Activated CD4-positive, alpha-beta T cell treated with anti-CD3 and anti-CD28 coated beads for 48 hours (primary cell): ENCODE data around the gene LMOD1.
"Not testable (repeated sequence)": the region's sequence is repeated elsewhere in the genome, so short reads cannot be mapped to it uniquely, and the experiment has no call there.

Source experiments
- DNase-seq: peaks from one replicate; pipeline ENCODE4 v3.0.0-alpha.2; 2020

LMOD1 gene

DNA sequence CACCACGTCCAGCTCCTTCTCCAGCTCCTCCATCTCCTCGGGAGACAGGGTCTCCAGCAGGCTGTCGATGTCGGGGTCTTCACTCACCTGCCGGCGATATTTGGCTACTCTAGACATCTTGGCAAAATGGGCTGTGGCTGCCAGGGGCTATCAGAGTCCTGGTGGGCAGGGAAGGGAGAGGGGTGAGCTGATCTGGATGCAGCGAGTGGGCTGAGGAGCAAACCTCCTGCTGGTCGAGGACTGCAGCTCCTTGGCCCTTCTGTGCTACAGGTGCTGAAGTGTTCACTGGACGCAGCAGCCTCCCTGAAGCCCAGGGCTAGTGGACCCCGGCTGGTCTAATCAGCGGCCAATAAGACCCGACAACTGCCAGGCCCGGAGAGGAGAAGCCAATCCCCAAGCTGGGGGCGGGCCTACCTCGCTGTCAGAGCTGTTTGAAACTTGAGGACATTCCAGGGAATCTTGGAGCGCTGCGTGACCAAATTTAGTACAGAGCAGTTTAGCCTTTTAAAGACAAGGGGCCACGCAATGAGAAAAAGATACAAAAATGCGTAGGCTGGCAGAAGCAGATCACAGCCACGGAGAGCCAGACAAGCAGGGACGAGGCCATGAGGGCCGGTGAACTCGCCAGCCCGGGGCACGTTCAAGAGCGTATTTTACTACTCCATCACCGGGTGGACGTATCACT is at the start of gene LMOD1:
TSS of gene LMOD1 (minus strand) at position 325 of the 685 bp plus-strand sequence. CDS start at position 117, 208 bp downstream.
- peak; percentile 15 for DNase-seq

DNA sequence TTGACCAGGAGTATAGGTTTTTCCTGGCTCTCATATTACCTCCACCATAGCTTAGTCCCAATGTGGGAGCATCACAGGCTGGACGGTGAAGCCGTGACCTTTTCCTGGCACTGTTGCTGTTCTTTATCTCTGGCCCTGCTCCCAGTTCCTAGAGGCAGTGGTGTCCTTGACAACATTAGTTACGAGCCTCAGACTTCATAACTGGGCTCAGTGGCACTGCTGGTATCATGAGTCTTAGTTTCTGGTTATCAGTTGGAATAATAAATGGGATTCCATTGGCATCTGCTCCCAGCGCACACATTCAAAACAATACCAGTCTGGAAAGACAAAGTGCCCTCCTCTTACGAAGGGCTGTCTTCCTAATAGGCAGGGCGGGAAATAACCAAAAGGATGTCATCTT is 44.1 kb upstream of the LMOD1 start:
- DNase-seq: no peak

DNA sequence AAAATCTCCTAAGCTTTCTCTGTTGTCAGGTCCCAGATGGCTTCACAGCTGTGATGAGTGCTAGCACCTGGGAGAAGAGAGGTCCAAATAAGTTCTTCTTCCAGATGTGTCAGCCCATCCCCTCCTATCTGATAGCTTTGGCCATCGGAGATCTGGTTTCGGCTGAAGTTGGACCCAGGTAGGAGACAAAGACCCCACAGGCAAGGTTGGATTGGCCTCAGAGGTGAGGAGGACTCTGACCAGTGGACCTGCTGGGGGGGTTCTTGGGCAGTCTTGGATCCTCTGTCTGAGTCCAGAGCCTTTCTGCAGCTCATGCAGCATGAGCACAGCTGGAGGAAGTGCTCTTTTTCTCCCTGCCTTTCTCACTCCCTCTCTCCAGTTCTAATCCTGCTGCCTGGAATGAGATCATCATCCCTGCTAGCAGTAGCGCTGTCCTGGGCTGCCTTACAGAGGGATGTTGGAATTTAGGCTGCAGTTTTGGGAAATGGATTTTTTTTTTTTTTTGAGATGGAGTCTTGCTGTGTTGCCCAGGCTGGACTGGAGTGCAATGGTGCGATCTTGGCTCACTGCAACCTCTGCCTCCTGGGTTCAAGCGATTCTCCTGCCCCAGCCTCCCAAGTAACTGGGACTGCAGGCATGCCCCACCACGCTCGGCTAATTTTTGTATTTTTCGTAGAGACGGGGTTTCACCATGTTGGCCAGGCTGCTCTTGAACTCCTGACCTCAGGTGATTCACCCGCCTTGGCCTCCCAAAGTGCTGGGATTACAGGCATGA is 43.2 kb upstream of the LMOD1 start:
- no peak for DNase-seq

DNA sequence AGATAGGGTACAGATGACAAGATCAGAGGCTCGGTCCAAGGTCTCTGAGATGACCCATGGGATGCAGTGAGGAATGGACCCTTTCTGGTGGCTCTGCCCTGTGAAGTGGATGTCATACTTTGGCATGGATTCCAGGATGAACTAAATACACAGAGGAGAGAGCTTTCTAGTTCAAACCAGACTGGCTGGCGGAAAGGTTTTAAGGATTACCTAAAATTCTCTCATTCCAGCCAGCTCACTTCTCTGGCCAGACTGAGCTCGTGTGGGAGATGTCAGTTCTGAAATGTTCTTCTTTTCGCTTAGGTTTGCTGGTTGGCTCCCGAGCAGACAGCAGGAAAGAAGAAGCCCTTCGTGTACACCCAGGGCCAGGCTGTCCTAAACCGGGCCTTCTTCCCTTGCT is 42.3 kb upstream of the LMOD1 start:
- no peak for DNase-seq

DNA sequence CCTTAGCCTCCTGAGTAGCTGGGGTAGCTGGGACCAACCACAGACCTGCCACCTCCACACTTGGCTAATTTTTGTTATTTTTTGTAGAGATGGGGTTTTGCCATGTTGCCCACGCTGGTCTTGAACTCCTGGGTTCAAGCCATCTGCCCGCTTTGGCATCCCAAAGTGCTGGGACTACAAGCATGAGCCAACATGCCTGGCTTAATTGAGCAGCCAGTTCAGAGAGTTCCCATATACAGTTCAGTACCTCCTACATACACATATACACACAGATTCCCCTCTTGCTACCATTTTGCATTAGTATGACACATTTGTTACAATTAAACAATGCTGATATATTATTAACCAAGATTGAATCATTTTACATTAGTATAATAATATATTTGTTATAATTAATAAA is 39.0 kb upstream of the LMOD1 start:
- no peak for DNase-seq

DNA sequence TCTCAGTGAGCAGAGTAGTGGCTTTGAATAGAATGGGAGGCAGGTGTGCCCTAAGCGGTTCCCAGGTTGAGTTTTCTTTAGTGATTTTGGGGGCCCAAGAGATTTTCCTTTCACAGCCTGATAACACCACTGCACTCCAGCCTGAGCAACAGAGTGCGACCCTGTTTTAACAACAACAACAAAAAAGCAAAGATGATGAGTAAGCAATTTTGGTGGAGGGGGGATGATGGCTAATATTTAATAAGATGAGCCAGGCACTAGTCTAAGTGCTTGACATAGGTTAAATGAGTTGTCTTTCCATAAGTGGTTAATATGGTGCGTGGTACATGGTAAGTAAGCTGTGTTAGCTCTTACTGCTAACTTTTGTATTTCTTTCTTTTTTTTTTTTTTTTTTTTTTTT is 38.1 kb upstream of the LMOD1 start:
- no peak for DNase-seq

DNA sequence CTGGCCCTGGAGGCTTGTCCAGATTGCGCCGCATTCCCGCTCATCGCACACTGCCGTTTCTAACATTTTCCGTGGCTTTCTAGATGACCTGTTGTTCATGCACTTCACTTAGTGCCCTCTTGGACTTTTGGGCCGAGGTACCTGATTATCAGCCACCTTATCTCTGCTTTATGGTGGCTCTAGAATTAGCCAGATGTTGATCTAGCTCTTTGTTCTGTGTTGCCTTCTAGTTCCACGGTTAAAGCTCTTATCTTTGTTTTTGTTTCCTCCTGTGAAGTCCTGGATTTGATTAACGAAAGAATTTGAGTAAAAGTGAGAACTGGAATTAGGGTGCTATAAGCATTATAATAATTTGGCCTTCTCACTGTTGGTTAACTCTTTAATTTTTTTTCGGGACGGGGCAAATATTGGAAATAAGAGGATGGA is 37.0 kb upstream of the LMOD1 start:
- no peak for DNase-seq

DNA sequence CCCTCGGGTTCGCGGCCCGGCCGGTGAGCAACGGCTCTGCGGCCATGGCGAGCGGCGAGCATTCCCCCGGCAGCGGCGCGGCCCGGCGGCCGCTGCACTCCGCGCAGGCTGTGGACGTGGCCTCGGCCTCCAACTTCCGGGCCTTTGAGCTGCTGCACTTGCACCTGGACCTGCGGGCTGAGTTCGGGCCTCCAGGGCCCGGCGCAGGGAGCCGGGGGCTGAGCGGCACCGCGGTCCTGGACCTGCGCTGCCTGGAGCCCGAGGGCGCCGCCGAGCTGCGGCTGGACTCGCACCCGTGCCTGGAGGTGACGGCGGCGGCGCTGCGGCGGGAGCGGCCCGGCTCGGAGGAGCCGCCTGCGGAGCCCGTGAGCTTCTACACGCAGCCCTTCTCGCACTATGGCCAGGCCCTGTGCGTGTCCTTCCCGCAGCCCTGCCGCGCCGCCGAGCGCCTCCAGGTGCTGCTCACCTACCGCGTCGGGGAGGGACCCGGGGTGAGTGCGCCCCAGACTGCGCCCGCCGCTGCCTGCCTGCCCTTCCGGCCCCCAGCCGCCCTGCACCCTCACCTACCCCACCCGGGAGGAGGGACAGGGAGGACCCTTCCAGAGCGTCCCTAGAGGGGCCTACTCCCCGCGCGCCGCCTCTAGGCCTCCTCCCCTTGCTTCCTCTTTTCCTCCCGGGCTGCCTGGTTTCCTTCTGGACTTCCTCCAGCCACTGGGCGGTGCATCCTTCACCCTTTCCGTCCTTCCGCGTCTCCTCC is 36.5 kb upstream of the LMOD1 start, which contains the start of gene RNPEP:
TSS of gene RNPEP (plus strand) at position 26 of the 757 bp plus-strand sequence. CDS start at position 45, 19 bp downstream.
- peak; percentile 64 for DNase-seq

DNA sequence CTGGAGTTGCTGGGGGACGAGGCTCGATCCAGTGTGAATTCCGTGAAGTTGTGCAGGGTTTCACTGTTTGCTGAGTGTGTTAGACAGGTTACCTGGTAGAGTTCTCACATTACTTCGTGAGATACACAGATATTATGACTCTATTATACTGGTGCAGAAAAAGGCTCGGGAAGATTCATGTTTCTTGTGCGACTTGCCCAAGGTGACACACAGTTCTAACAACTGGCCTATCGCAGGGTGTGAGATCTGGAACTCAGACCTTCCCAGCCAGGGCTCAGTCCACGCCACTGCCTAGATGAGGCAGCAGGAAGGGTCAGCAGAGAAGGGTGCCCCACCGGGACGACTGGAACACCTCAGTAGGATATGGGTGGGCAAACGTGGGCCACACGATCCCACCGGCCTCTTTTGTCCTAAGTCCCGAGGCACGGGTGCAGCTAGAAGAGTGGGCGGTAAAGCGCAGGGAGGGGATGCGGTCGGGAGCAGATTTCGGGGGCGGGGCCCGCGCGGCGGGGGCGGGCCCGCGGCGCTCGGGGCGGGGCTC is 35.8 kb upstream of the LMOD1 start:
- DNase-seq: peak; percentile 75

DNA sequence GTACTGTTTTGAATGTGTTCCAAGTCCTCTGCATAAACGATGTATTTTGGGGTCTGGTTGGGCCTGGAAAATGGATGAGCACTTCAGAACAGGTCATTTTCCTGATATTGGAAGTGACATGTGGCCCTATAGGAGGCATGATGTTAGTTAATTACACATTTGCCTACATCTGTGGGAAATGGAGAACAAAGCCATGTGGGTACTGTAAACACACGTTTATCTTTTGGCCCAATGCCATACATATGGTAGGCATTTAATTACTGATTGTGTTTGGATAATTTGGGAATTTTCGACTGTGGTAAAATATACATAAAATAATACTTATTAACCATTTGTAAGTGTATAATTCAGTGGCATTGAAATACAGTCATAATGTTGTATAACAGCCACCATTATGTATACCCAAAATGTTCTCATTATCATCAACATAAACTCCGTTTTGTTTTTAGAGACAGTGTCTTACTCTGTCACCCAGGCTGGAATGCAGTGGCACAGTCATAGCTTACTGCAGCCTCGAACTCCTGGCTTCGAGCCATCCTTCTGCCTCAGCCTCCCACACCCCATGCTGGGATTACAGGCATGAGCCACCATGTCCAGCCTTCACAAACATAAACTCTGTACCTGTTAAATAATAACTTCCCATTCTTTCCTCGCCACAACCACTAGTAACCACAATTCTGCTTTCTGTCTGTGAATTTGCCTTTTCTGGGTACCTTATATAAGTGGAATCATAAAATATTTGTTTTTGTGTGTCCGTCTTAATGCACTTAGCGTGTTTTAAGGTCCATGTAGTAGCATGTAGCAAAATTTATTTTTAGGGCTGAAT is 24.2 kb upstream of the LMOD1 start:
- no peak for DNase-seq

DNA sequence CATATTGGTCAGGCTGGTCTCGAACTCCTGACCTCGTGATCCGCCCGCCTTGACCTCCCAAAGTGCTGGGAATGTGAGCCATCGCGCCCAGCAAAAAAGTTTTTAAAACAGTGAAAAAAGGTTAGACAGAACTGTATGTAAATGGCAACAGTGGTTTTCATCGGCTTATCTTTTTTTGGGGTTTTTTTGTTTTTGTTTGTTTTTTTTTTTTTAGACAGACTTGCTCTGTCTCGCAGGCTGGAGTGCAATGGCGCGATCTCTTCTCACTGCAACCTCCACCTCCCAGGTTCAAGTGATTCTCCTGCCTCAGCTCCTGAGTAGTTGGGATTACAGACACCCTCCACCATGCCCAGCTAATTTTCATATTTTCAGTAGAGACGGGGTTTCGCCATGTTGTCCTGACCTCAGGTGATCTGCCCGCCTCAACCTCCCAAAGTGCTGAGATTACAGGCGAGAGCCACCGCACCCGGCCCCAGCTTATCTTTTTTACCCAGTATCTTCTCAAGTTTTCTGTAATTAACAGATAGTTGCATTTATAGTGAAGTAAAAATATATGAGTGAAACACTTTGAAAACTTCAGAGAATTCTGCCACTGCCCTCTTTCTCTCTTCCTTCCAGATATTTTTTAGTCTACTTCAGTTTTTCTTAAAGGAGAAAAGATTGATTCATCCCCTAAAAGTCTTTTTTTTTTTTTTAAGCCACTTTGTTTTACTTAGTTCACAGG is 22.0 kb upstream of the LMOD1 start:
- DNase-seq: no peak

DNA sequence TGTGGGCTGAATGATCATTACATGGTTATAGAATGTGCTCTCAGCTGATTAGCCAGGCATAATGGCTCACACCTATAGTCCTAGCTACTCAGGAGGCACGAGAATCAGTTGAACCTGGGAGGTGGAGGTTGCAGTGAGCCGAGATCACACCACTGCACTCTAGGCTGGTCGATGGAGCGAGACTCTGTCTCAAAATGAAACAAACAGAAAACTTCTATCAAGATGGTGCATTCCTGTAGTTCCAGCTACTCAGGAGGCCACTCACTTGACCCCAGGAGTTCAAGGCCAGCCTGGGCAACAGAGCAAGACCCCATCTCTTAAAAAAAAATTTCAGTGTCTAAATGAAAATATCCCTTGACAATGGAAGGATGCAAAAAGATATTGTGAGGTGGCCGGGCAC is 19.8 kb upstream of the LMOD1 start:
- no peak for DNase-seq

DNA sequence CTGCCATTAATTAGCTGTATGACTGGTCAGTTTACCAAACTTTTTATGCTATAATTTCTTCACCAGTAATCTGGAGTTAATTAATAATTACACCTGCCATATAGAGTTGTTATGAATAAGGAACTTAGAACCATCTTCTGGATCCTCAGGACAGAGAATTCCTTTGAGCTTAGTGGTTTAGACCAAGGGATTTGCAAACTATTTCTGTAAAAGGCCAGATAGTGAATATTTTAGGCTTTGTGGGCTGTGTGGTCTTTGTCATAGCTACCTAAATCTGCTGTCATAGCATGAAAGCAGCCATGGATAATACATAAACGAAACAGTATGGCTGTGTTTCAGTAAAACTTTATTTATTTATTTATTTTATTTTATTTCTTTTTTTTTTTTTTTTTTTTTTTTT is 17.9 kb upstream of the LMOD1 start:
- no peak for DNase-seq

DNA sequence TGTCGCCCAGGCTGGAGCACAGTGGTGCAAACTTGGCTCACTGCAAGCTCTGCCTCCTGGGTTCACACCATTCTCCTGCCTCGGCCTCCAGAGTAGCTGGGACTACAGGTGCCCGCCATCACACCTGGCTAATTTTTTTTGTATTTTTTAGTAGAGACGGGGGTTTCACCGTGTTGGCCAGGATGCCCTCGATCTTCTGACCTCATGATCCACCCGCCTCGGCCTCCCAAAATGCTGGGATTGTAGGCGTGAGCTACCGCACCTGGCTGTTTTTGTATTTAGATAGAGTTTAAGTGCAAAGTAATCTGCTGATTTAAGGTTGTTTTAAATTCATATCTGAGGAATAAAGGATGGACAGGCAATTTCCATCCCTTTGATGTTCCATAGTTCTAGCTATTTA is 16.0 kb upstream of the LMOD1 start:
- not testable (repeated sequence) for DNase-seq

DNA sequence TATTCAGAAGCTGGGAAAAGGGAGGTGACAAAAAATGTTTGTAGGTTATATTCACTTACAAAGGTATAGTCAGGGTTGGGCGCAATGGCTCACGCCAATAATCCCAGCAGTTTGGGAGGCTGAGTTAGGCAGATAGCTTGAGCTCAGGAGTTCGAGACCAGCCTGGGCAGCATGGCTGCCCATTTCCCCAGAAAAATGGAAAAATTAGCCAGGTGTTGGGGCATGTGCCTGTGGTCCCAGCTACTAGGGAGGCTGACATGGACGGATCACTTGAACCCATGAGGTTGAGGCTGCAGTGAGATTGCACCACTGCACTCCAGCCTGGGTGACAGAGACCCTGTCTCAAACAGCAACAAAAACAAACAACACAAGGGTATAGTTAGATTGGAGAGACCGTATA is 12.0 kb upstream of the LMOD1 start:
- no peak for DNase-seq

DNA sequence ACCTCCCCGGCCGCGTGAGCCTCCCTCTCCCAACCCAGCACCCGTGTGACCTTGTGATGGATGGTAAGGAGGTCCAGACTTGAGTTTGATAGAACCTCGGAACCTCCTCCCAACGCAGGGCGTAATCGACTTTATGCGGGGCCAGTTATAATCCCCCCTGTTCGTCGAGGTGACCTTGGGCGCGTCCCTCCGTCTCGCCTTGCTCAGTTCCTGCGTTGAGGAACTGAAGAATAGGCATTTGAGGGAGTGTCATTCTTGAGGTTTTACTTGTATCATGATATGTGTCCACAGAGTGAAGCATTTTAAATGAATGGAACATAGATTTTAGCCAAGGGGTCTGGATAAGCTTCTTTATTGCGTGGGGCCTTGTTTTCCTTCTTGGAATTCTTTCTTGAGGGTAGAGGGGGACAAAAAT is 9.4 kb upstream of the LMOD1 start:
- no peak for DNase-seq

DNA sequence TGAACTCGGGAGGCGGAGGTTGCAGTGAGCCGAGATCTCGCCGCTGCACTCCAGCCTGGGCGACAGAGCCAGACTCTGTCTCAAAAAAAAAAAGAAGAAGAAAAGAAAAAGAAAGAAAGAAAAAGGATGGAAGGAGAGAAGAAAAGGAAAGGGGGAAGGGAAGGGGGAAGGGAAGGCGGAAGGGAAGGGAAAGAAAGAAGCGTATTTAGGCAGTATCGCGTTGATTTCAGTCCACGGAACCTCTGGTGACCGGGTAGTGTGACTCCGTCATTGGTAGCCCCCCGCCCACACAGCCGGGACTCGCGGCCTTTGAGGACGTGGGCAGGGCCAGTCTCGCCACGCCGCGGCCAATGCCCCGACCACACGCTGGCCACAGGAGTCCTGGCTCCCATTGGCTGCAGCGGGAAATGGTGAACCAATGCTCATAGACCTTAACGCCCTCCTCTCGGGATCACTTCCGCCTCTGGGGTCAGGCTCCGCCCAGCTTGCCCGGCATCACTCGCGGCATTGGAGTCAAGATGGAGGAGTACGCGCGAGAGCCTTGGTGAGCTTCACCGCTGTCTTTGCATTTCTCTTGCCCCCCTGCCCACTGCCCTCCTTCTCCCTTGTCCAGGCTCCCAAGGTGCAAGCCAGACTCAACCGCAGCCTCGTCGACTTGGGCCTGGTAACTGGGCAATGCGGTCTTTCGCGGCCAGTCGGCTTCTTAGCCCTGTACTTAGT is 8.8 kb upstream of the LMOD1 start, which contains the start of gene TIMM17A:
TSS of gene TIMM17A (plus strand) at position 495 of the 720 bp plus-strand sequence. CDS start at position 519, 24 bp downstream.
- DNase-seq: peak; percentile 96

DNA sequence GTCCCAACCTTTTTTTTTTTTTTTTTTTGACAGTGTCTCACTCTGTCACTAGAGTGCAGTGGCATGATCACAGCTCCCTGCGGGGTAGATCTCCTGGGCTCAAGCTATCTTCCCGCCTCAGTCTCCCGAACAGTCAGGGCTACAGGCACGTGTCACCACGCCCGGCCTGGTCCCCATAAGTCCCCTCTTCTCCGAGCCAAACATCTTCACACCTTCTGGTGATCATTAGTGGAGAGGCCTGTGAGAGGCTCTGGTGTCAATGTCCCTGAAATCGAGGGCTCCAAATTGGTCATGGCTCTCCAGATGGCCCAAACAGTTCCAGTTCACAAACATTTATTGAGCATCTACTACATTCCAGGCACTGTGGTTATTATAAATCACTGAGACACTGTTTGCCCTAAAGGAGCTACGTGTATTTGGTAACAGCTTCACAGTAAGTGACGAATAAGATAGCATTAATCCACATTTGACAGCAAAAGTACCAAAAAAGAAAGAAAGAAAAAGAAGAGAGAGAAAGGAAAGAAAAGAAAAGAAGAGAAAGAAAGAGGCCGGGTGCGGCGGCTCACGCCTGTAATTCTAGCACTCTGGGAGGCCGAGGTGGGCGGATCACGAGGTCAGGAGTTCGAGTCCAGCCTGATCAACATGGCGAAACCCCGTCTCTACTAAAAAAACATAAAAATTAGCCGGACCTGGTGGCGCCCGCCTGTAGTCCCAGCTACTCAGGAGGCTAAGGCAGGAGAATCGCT is 8.1 kb upstream of the LMOD1 start:
- peak; percentile 36 for DNase-seq

DNA sequence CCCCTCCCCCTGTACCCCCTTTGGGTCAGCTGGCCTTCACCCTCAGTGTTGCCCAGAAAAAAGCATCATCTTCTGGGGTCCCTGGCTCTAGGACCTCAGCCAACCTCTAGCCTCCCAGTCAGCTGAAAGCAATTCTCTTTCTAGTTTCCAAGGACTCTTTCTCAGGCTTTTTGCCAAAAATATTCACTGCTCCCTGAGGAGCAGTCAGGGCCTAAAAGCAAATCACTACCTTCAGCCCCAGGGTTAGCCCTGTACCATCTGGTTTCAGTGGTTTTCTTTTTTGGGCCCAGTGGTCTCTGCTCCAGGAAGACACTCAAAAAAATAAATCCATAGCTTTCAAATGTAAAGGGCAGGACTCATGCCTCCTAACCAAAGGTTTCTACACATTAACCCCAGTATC is 3.1 kb upstream of the LMOD1 start:
- no peak for DNase-seq

DNA sequence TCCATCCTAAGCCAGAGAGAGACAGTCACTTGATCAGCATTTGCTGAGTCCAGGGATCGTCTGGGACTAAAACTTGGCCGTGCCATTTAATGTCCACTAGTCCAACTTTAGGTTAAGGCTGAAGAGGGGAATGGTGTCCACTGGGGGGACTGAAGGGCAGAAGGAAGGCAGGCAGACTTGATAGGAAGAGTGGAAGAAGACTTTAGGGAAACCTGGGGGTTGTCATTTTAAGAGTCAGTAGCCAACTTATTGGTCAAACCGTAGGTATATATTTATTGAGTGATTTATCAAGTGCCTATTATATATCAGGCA is 1.3 kb upstream of the LMOD1 start:
- no peak for DNase-seq
